ENCODE data around the gene CFAP210. TPM values are rescaled to one million over a fixed set of nuclear protein-coding genes. Genes with fewer than 3 reads are reported as not detected.

CFAP210 gene
- total RNA-seq, 1 donor from 2014 or later: not detected

- DNase-seq (ENCODE audit: low spot score): no peak
- H3K9me3 Mint-ChIP-seq (ENCODE audit: low read depth): no peaks in the 10 kb centered on the region
- no peak for TF ChIP-seq CTCF (IDR thresholded peaks at IDR 0.05)
- H3K4me3 Mint-ChIP-seq (ENCODE audit: unreplicated experiment): no peak overlapping the region
- H3K27ac Mint-ChIP-seq (ENCODE audit: unreplicated experiment): no peak overlapping the region
- no peaks in the 10 kb centered on the region for H3K36me3 Mint-ChIP-seq (ENCODE audit: low read depth)
- H3K27me3 Mint-ChIP-seq (ENCODE audit: low read depth): no peaks in the 10 kb centered on the region
- no peaks in the 10 kb centered on the region for H3K4me1 Mint-ChIP-seq (ENCODE audit: low read depth)
Measured at GRCh38 chr2:169673106-169673505, 21.1 kb downstream of the CFAP210 start.

- Mint-ChIP-seq H3K4me1 (ENCODE audit: low read depth) (no peaks in the 10 kb centered on the region), H3K27ac (ENCODE audit: unreplicated experiment) (no peak overlapping the region), H3K36me3 (ENCODE audit: low read depth) (no peaks in the 10 kb centered on the region), H3K4me3 (ENCODE audit: unreplicated experiment) (no peak overlapping the region), H3K9me3 (ENCODE audit: low read depth) (no peaks in the 10 kb centered on the region), H3K27me3 (ENCODE audit: low read depth) (no peaks in the 10 kb centered on the region)
- DNase-seq (ENCODE audit: low spot score): no peak
- TF ChIP-seq CTCF (IDR thresholded peaks at IDR 0.05): no peak
Measured at GRCh38 chr2:169672406-169672805, 21.8 kb downstream of the CFAP210 start.

- no peak overlapping the region for H3K4me3 Mint-ChIP-seq (ENCODE audit: unreplicated experiment)
- H3K27me3 Mint-ChIP-seq (ENCODE audit: low read depth): no peaks in the 10 kb centered on the region
- H3K36me3 Mint-ChIP-seq (ENCODE audit: low read depth): no peaks in the 10 kb centered on the region
- H3K9me3 Mint-ChIP-seq (ENCODE audit: low read depth): no peaks in the 10 kb centered on the region
- no peak for DNase-seq (ENCODE audit: low spot score)
- TF ChIP-seq CTCF (IDR thresholded peaks at IDR 0.05): no peak
- no peak overlapping the region for H3K27ac Mint-ChIP-seq (ENCODE audit: unreplicated experiment)
- H3K4me1 Mint-ChIP-seq (ENCODE audit: low read depth): no peaks in the 10 kb centered on the region
Measured at GRCh38 chr2:169670937-169671336, 23.3 kb downstream of the CFAP210 start.

- Mint-ChIP-seq H3K9me3 (ENCODE audit: low read depth) (no peaks in the 10 kb centered on the region), H3K36me3 (ENCODE audit: low read depth) (no peaks in the 10 kb centered on the region), H3K4me1 (ENCODE audit: low read depth) (no peaks in the 10 kb centered on the region), H3K4me3 (ENCODE audit: unreplicated experiment) (no peak overlapping the region), H3K27me3 (ENCODE audit: low read depth) (no peaks in the 10 kb centered on the region), H3K27ac (ENCODE audit: unreplicated experiment) (no peak overlapping the region)
- TF ChIP-seq CTCF (IDR thresholded peaks at IDR 0.05): no peak
- DNase-seq (ENCODE audit: low spot score): no peak
Measured at GRCh38 chr2:169670215-169670651, 24.0 kb downstream of the CFAP210 start.

GRCh38 chr2:169667583-169667982 is 26.6 kb downstream of the CFAP210 start:
- Mint-ChIP-seq H3K9me3 (ENCODE audit: low read depth) (no peaks in the 10 kb centered on the region), H3K27me3 (ENCODE audit: low read depth) (no peaks in the 10 kb centered on the region), H3K36me3 (ENCODE audit: low read depth) (no peaks in the 10 kb centered on the region), H3K27ac (ENCODE audit: unreplicated experiment) (no peak overlapping the region), H3K4me3 (ENCODE audit: unreplicated experiment) (no peak overlapping the region), H3K4me1 (ENCODE audit: low read depth) (peaks cover 6% of the 10 kb centered on the region)
- DNase-seq (ENCODE audit: low spot score): no peak
- TF ChIP-seq CTCF (IDR thresholded peaks at IDR 0.05): no peak
